Adrenal gland (tissue), 5 donors: ENCODE data around the gene NFATC2IP.

Experiments used
- CTCF ChIP-seq, 6 experiments: fragments of 450-650 bp in 4 of 6; fragments of 200-600 bp in 2 of 6; sonication (generic) in 1 of 6; IDR thresholded peaks; 1 replicate in 5 of 6; 2 replicates in 1 of 6; pipeline versions ENCODE4 v1.5.1 to v1.8.0; 2016 to 2021; ENCODE audit warnings: antibody characterized with exemption in 6 of 6, mild to moderate bottlenecking in 2 of 6, moderate library complexity in 1 of 6
- POLR2A ChIP-seq, 2 donors: fragments of 450-650 bp; IDR thresholded peaks; one replicate each; pipeline ENCODE4 v1.6.1; 2017; ENCODE audit warnings: antibody characterized with exemption in 2 of 2, mild to moderate bottlenecking in 2 of 2, moderate library complexity in 1 of 2
- donor health status: DM: no; HTN: no; CAD: no.

- TF ChIP-seq CTCF (IDR thresholded peaks at IDR 0.05) (no peak), POLR2A (IDR thresholded peaks at IDR 0.05) (no peak)
Observed at GRCh38 chr16:28964072-28964471, 13.3 kb downstream of the NFATC2IP start.
